GM23338 (cell line): Measurements from ENCODE around the gene NPW. TPM values are rescaled to one million over a fixed set of nuclear protein-coding genes. Genes with fewer than 3 reads are reported as not detected.

Experiments
- ATAC-seq: fragments of 200-7000 bp; cut with Tn5 transposase; 3 replicates; pipeline ENCODE4 v1.9.1; 2020
- DNase-seq: peaks from one replicate; pipeline ENCODE4 v3.0.0-alpha.2; 2015; ENCODE audit warnings: low spot score
- H2AFZ ChIP-seq: fragments of 200-600 bp; sonication (generic); 2 replicates; pipeline ENCODE4 v1.8.0; 2016; ENCODE audit warnings: antibody characterized with exemption, mild to moderate bottlenecking, moderate library complexity
- H3F3A ChIP-seq: fragments of 200-600 bp; sonication (generic); replicated peaks from 2 replicates; pipeline ENCODE4 v1.8.0; 2017; ENCODE audit warnings: antibody characterized with exemption, mixed run types, low read depth
- H3K27ac ChIP-seq: fragments of 200-600 bp; sonication (generic); 2 replicates; pipeline ENCODE4 v1.6.1; 2016; ENCODE audit warnings: low read depth
- H3K27me3 ChIP-seq: fragments of 200-600 bp; sonication (generic); 2 replicates; pipeline ENCODE4 v1.8.0; 2016; ENCODE audit warnings: mild to moderate bottlenecking, mixed run types, moderate library complexity; ENCODE audit not compliant: insufficient read depth
- H3K36me3 ChIP-seq: fragments of 200-600 bp; sonication (generic); 2 replicates; pipeline ENCODE4 v1.8.0; 2016; ENCODE audit warnings: mild to moderate bottlenecking; ENCODE audit not compliant: insufficient read depth
- H3K4me1 ChIP-seq: fragments of 200-600 bp; sonication (generic); 2 replicates; pipeline ENCODE4 v1.8.0; 2016; ENCODE audit warnings: mild to moderate bottlenecking, moderate library complexity; ENCODE audit not compliant: insufficient read depth
- H3K4me2 ChIP-seq: fragments of 200-600 bp; sonication (generic); 2 replicates; pipeline ENCODE4 v1.7.1; 2017; ENCODE audit warnings: mixed run types
- H3K4me3 ChIP-seq: fragments of 200-600 bp; sonication (generic); 2 replicates; pipeline ENCODE4 v1.6.1; 2016; ENCODE audit warnings: mixed run types
- H3K79me2 ChIP-seq: fragments of 200-600 bp; sonication (generic); replicated peaks from 2 replicates; pipeline ENCODE4 v1.8.0; 2017; ENCODE audit warnings: mild to moderate bottlenecking; ENCODE audit not compliant: insufficient read depth
- H3K9me2 ChIP-seq: fragments of 200-600 bp; sonication (generic); 2 replicates; pipeline ENCODE4 v1.8.0; 2017; ENCODE audit not compliant: insufficient read depth
- H4K20me1 ChIP-seq: fragments of 200-600 bp; sonication (generic); replicated peaks from 2 replicates; pipeline ENCODE4 v1.8.0; 2017; ENCODE audit warnings: mild to moderate bottlenecking; ENCODE audit not compliant: insufficient read depth
- H3K27ac Mint-ChIP-seq: 2 replicates; pipeline ENCODE4 v1.8.0; 2020; ENCODE audit warnings: inconsistent platforms, mild to moderate bottlenecking, moderate library complexity, mixed read lengths
- H3K27me3 Mint-ChIP-seq: 3 replicates; pipeline ENCODE4 v1.8.0; 2022; ENCODE audit warnings: low read depth, mild to moderate bottlenecking, moderate library complexity, mixed read lengths, inconsistent platforms; ENCODE audit not compliant: insufficient read depth, poor library complexity
- H3K36me3 Mint-ChIP-seq: 3 replicates; pipeline ENCODE4 v1.8.0; 2021; ENCODE audit warnings: low read depth, mild to moderate bottlenecking, inconsistent platforms, moderate library complexity, mixed read lengths
- H3K4me1 Mint-ChIP-seq: 3 replicates; pipeline ENCODE4 v1.8.0; 2020; ENCODE audit warnings: mild to moderate bottlenecking, inconsistent platforms, mixed read lengths
- H3K4me3 Mint-ChIP-seq: 3 replicates; pipeline ENCODE4 v1.8.0; 2021; ENCODE audit warnings: moderate library complexity, mild to moderate bottlenecking, inconsistent platforms, mixed read lengths
- H3K9me3 Mint-ChIP-seq: 3 replicates; pipeline ENCODE4 v1.8.0; 2020; ENCODE audit warnings: moderate library complexity, mild to moderate bottlenecking, inconsistent platforms, mixed read lengths
- CREB1 ChIP-seq: fragments of 250-450 bp; sonication (Bioruptor Pico); IDR thresholded peaks from 2 replicates; pipeline ENCODE4 v1.5.0; 2020; ENCODE audit warnings: low read depth, mild to moderate bottlenecking, moderate library complexity
- CTCF ChIP-seq, 2 experiments: fragments of 200-600 bp in 1 of 2; sonication (generic) in 1 of 2; conservative IDR thresholded peaks; 2 replicates each; pipeline versions ENCODE4 v1.5.1 to v1.6.1; 2016 to 2017; ENCODE audit warnings: antibody characterized with exemption in 2 of 2, low read depth in 2 of 2, mild to moderate bottlenecking in 2 of 2, moderate library complexity in 1 of 2
- NANOG ChIP-seq: IDR thresholded peaks from 2 replicates; pipeline ENCODE4 v1.6.1; 2016; ENCODE audit warnings: antibody characterized with exemption, borderline replicate concordance
- POLR2AphosphoS5 ChIP-seq: IDR thresholded peaks from 2 replicates; pipeline ENCODE4 v1.6.1; 2016; ENCODE audit warnings: antibody characterized with exemption, low read depth
- REST ChIP-seq: IDR thresholded peaks from one replicate; pipeline ENCODE4 v1.6.1; 2018; ENCODE audit warnings: antibody characterized with exemption; ENCODE audit not compliant: unreplicated experiment
- ZNF114 ChIP-seq: fragments of 250-450 bp; sonication (Bioruptor Pico); IDR thresholded peaks from 2 replicates; pipeline ENCODE4 v1.5.0; 2020; ENCODE audit warnings: mild to moderate bottlenecking, moderate library complexity
- ZNF331 ChIP-seq: fragments of 250-450 bp; sonication (Bioruptor Pico); IDR thresholded peaks from 2 replicates; pipeline ENCODE4 v1.5.0; 2020; ENCODE audit warnings: low read depth, mild to moderate bottlenecking, moderate library complexity
- ZNF462 ChIP-seq: fragments of 250-450 bp; sonication (Bioruptor Pico); IDR thresholded peaks from 2 replicates; pipeline ENCODE4 v1.5.0; 2020; ENCODE audit warnings: mild to moderate bottlenecking, moderate library complexity
- polyA plus RNA-seq: library from polyadenylated mRNA; unstranded; fragments of >200 nt; fragmentation: Nextera tagmentation; extraction: Ambion mirVana; gene quantifications from 2 replicates; pipeline ENCODE4 v1.2.1, GENCODE V29; 2016
- total RNA-seq: library from RNA; depleted of rRNA; stranded (reverse); fragments of >200 nt; shearing (Covaris generic); gene quantifications from 2 replicates; pipeline ENCODE4 v1.2.3, GENCODE V29; 2014

Gene NPW
- total and polyA plus RNA-seq, 2 experiments from 2014 or later = 4.5 to 37.6 TPM

- H2AFZ ChIP-seq = peak within 1 kb of the TSS; percentile 87
- H3K4me3 Mint-ChIP-seq = peak within 1 kb of the TSS; percentile 92
- H3K4me3 ChIP-seq = peak within 1 kb of the TSS; percentile 95
- peak within 1 kb of the TSS; percentile 89 for H3K27ac Mint-ChIP-seq
- no peaks in the 10 kb centered on the region for H3K36me3 ChIP-seq
- H3K36me3 Mint-ChIP-seq = peaks cover 17% of the 10 kb centered on the region
- ATAC-seq (peak; percentile 67), DNase-seq (peak; percentile 98)
- H3K79me2 ChIP-seq = peaks cover 4% of the 10 kb centered on the region; the same call in 1 of the 2 replicates
- peaks cover 35% of the 10 kb centered on the region for H3F3A ChIP-seq
- H3K9me3 Mint-ChIP-seq = no peaks in the 10 kb centered on the region
- no peaks in the 10 kb centered on the region for H3K9me2 ChIP-seq
- peaks cover 21% of the 10 kb centered on the region for H3K4me1 ChIP-seq
- H3K27me3 ChIP-seq = peaks cover 46% of the 10 kb centered on the region
- peak within 1 kb of the TSS; percentile 96 for H3K4me2 ChIP-seq
- H3K27ac ChIP-seq = peak within 1 kb of the TSS; percentile 50; the same call in 1 of the 2 replicates
- peaks cover 26% of the 10 kb centered on the region for H3K4me1 Mint-ChIP-seq
- TF ChIP-seq CTCF (conservative IDR thresholded peaks at IDR 0.05; ENCODE audit: low read depth in 2 of 2) (peak; percentile 32 to 56; a peak in 2 of 4 replicates), POLR2AphosphoS5 (peak; percentile 60), ZNF114 (CRISPR knock-in tag) (no peak), ZNF462 (CRISPR knock-in tag) (no peak), NANOG (no peak), REST (no peak), CREB1 (CRISPR knock-in tag) (peak; percentile 37; the same call in 1 of the 2 replicates), ZNF331 (CRISPR knock-in tag) (no peak)
- H3K27me3 Mint-ChIP-seq = peaks cover 65% of the 10 kb centered on the region
- H4K20me1 ChIP-seq = no peaks in the 10 kb centered on the region; the same call in none of the 2 replicates
These were observed 35.8 kb upstream of the NPW start, which contains the start of gene GFER for GRCh38 chr16:1983544-1984346. Gene GFER, plus strand, starts transcription at chr16:1984193. Its CDS starts 26 bp downstream, at chr16:1984219.
